NCI-H2227 treated with DMSO at 0.1 percent for 48 hours (cell line): ENCODE data around the gene ATG16L1.

Experiments used
- DNase-seq: peaks from one replicate; lab custom pipeline; 2025; lab: John Stamatoyannopoulos, UW

The ATG16L1 gene

DNA sequence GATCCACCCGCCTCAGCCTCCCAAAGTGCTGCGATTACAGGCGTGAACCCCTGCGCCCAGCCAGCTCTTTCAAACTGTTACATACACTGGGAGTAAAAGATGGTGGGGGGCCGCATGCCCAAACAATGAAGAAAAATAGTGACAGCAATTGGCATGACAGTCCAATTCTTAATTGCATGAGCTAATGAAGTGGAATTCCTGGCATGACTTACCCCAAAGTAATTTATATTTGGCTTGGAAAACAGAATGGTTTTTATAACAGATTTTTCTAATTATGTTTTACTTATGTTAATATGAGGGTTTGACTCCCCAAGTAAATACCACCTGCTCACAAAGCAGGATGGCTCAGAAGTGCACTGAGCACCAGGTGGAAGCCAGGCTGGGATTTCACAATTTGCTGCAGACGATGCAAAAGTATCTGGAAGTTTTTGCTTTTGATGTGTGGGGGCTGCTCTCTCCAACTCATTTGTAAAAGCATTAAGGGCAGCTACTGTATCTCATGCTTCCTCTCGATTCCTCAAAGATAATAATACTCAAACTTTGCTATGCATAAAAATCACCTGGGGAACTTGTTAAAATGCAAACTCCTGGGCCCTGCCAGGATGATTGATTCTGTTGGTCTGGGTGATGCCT is 24.0 kb upstream of the ATG16L1 start:
- no peak for DNase-seq

DNA sequence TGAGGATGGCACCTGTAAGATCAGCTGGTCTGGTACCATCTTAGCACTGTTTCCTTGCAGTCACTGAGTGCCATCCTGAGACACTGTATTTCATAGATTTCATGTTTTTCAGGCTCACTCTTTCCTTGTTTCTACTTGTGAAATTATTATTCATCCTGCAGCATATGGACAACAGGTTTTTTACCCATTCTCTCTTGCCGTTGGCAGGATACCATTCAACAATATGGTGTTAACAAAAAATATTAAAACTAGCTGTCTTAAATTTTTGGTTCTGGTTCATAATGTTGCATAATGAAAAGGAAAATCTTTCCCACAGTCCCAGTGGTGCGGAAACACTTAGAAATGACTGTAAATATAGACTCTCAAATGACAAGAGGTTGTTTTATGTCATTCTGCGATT is 23.1 kb upstream of the ATG16L1 start:
- DNase-seq = no peak

DNA sequence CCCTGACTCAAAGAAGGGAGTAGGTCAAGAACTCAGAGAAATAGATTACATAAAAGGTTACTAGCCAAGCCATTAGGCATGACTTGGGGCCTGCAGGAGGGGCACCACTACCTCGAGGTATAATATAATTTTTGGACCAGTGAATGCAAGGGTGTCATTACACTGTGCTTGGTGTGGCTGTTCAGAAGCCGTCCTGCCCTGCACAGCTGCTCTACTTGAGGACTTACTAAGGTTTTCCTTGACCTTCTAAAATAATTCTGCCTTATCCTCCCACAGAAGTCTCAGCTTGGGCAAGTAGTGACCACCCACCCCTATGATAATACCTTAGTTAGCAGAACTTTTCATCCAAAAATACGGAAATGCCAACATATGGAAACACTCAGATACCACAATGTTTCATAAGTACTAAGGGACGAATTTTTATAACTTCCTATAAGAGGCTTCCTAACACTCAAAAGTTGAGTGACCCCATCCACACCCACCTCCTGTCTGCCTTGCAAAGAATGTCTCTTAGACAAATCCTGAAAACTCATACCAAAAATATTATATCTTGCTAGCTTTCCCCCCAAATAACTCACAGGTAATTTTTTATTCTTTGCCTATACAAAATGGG is 17.7 kb upstream of the ATG16L1 start:
- no peak for DNase-seq

DNA sequence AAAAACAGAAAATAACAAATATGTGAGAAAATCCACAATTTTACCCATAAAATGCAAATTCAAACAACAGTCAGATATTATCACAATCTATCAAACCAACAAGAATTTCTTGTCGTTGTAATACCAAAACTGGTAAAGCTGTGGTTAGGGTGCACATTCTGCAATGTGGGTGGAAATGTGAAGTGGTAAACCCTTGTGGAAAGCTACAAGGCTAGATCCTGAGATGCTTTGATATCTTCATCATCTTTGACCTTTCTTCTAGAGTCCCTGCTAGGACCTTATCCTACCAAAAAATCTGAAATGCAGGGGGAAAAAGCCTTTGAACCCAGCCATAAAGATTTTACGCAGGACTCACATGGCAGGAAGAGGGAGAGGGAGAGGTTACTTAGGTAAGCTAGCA is 17.2 kb upstream of the ATG16L1 start:
- no peak for DNase-seq

DNA sequence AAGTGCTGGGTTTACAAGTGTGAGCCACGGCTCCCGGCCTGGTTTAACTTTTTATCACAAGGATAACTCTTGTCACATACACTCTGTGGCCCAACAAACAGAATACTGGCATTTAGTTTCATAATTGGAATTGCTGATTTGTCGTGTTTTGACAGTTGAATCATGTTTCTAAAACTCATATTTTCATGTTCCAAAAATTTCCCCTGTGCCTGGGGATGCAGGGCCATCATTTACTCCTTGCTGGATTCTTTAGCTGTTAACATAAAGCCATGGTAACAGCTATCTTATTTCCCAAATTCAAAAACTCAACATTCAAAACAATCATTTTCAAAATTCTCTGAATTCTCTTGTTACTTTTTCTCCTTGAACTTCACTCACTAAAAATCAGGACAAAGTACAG is 16.5 kb upstream of the ATG16L1 start:
- no peak for DNase-seq

DNA sequence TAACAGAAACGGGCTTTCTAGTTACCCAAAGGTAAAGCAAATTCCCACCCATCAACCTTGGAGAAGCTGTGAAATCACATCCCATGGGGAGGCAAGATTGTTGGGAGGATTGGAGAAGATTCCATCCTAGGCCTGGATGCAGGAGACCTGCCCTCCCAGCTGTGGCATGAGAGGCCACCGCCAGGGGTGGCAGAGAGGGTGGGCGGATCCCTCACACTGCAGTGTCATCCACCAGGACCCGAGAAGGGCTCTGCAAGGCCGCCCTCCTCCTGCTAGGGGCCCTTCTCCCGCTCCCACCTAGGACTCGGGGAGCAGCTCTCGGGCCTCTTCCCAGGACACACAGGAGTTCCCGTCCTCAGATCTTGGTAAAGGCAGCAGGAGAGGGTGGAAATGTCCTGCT is 15.5 kb upstream of the ATG16L1 start:
- no peak for DNase-seq

DNA sequence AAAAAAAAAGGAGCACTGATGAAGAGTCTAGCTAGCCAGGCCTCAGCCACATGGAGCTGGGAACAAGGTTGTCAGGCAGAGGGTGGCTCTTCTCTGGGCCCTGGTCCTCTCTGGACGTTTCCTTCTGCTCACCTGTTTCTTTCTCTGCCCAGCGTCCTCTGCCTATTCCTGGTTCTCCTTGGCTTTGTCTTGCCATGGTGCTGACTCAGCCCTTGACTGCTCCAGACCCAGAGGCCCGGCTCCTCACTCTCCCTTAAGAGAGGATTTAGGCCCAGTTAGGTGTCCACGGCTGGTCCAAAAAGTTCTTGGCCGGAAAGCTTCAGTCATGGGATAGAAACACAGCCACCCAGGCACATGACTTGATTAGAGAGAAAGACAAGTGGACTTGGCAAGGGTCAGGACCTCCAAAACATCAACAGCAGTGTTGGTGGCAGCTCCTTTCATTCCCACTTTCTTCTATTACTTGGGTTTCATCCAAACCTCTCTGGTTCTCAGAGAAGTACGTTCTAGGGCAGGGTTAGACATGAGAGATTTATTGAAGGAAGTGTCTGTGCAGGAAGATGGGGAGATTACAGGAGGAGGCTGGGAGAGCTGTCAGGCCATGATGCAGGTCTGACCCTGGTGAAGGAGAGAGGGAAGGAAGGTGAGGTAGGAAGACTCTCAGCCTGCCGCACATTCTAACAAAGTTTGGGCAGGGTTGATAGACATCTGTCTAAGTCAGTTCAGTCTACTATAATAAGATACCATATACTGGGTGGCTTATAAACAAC is 14.5 kb upstream of the ATG16L1 start:
- DNase-seq = no peak

DNA sequence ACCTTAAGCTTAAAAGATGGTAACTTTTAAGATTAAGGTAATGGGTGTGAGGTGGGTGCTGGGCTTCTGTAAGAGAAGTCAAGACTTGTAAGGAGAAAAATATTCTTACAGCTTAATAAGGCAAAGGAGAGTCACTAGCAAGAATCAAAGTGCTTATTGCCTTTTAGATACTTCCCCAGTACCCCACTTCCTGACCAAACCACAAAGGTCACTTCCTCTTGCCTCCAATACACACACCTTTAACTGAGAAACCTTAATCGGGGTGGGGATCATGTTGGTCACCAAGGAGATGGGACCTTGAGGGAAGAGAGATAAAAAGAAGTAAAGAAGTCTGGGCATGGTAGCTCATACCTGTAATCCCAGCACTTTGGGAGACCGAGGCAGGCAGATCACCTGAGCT is 10.6 kb upstream of the ATG16L1 start:
- DNase-seq = no peak

DNA sequence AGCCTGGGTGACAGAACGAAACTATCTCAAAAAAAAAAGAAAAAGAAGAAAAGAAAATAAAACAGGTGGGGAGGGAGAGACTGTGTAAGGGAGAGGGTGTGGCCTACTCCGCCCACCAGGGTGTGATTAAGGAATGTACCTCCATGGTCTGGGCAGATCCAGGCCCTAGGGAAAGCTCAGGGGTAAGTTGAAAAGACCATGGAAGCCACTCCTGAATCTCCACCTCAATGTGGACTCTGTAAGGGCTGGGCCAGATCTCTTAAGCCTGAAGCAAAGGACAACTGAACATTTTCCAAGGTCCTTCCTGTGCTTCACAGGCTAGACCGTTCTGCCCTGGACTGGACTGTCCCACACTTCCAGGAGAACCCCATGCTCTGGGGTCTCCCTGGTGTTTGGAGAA is 9.7 kb upstream of the ATG16L1 start:
- DNase-seq = no peak

DNA sequence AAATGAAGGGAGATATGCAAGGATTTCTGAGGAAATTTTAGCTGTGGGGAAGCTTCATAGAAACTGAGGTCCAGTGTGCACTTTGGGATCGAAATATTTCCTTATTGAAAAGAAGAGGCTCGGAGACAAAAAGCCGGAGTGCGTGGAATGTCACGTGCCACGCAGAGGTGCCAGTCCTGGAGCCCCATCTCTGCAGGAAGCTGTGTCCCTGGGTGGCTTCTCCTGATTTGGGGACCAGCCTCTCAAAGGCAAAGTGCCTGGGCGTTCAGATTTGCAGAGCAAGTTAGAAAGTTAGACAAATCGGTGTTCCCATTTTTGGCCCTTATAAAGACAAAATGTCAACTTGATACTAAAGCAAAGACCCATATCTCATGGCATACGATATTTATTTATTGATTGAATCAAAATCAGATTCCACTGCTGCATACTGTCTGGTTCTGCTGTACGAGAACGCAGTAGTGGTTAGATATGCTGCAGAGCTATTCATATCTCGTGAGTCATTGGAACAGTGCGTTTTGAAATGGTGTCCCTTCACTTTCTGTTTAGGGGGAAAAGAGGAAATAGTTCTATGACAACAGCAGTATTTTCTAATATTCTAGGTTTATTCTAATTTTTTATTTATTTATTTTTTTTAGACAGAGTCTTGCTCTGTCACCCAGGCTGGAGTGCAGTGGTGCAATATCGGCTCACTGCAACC is 9.1 kb upstream of the ATG16L1 start:
- DNase-seq = no peak

DNA sequence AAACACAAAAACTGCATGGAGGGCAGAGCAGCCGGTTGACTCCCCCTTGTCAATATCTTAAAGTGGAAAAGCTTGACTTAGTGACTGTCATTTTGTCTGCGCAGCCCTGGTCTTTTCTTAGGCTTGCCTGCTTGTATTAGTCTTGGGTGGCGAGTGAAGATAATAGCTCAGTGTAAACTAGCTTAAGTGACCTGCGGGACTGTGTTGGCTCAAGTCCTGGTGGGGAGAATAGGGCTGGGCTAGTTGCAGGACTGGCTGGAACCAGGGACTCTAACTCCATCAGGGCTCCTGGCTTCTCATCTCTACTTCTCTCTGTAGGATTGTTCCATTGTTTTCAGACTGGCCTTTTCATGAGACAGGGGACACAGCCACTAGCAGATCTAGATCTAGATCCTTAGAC is 8.1 kb upstream of the ATG16L1 start:
- DNase-seq = no peak

DNA sequence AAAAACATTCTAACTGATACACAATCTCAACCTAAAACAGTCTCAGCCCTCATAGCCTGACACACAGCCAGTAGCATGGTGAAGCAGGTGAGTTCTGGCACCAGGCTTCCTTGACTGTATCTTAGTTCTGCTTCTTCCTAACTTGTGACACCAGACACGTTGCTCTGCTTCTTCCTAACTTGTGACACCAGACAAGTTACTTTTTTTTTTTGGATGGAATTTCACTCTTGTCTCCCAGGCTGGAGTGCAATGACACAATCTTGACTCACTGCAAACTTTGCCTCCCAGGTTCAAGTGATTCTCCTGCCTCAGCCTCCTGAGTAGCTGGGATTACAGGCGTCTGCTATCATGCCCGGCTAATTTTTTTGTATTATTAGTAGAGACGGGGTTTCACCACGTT is 6.7 kb upstream of the ATG16L1 start:
- no peak for DNase-seq

DNA sequence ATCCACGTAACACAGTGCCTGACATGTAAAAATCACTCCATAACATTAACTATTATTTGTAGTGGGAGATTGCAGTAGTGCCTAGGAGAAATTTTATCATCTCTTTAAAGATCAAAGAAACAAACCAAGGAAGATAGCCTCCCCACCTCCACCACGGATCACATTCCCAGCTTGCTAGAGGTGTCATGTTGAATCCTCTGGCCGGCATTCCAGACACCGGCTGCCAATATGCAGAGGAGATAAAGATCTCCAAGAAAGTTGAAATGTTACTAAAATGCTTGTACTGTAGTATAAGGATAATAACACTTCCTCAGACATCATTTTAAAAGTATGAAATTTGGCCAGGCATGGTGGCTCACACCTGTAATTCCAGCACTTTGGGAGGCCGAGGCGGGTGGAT is 6.1 kb upstream of the ATG16L1 start:
- no peak for DNase-seq

DNA sequence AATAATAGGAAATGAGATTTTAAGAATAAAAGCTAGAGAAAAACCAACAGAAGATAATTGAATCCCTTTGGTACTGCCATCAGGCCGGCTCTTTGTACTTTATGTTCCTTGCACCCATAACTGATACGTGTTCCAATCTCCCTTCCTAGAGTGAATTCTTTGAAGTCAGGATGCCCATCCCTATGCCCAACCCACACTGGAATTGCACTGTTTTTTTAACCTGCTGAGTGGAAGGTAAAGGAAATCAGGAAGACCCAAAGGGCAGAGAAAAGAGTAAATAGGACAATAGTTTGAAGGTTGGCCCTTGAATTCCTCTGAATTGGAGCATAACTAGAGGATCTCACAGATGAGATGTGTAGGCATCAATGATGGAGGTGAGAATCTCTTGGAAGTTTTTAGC is 4.4 kb upstream of the ATG16L1 start:
- no peak for DNase-seq

DNA sequence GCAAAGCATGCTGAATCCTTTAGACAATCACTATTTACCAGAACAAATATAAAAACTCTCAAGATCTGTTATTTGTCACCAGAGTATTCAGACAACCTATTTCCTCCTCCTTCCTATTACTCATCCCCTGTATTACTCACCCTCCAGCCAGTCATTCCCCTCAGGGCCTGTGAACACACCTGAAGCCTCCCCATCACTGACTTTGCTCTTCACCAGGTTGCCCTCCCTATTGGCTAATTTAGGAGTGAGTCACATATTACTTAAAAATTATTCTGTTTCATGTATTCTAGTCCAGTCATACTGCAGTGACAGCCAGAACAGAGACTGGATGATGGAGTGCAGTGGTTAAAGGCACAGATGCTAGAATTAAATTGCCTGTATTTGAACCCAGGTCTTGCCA is 3.7 kb upstream of the ATG16L1 start:
- no peak for DNase-seq

DNA sequence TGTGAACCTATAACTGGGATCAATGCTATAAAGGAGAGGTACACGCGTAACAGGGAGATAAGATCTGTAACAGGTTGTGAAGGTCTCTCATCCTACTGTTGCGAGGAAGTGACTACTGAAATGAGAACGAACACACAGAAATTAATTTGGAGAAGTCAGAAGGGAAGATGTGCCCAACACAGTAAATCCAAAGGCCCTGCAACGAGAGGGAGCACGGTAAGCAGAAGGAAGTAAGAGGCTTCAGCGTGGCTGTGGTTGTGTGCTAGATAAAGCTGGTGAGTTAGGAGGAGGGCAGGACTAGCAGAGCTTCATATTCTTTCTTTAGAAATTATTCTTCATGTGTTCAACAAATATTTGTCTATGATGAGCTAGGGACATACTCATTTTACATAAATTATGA is 2.5 kb upstream of the ATG16L1 start:
- DNase-seq = no peak

DNA sequence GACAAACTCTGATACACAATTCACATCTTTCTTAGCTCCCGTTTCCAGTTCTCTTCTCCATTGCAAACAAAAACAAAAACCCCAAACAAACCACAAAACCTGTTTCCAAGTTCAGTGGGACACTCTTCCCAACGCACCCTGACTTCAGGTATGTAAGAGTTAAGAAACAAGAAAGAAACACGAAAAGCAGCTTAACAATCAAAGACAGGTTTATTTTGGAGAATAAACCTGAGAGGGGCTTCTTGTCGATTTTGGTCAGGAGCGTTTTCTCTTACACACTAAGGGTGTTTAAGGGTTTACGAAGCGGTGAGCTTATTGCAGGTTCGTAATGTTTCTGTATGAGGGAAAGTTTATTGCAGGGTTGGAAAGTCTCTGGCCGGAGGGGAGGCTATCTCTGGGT is 905 bp upstream of the ATG16L1 start:
- DNase-seq = no peak

DNA sequence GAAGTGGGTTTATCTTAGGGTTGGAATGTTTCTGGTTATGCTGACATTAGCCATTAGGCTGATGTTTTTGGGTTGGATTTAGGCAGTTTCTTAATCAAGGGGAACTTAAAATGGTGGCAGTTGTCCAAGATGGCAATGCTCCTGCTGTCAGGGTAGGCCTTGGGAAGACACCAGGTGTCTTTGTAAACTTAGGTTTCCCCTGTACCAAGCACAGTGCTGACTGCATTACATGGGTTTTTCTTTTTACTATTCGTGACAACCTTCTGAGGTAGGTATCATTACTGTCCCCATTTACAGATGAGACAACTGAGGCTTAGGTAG is 528 bp upstream of the ATG16L1 start:
- no peak for DNase-seq

DNA sequence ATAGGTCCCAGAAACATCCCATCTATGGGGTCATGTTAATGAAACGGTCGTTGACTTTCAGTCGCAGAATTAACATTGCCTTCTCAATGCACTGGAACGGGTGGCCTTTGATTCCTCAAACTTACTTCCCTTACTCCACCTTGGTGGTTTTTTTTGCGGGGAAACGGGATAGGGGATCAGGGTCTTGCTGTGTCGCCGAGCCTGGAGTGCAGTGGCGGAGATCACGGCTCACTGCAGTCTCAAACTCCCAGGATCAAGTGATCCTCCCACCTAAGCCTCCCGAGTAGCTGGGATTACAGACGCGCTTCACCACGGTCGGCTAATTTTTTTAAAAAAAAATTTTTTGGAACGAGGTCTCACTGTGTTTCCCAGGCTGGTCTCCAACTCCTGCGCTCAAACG is 754 bp downstream of the ATG16L1 start:
- no peak for DNase-seq

DNA sequence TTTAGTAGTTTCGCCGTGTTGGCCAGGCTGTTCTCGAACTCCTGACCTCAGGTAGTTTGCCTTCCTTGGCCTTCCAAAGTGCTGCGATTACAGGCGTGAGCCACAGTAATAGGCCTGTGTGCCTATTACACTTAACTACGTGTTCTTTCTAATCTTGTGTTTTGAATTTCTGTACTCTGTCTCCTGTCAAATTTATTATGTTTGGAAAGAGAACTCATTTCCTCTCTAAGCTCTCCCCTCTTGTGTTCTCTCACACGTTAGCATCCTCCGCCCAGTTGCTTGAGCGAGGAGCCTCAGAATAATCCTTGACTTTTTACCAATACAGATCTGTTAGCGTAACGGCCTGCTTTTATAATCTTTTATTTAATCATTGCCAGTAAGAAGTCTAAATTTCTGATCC is 3.7 kb downstream of the ATG16L1 start:
- DNase-seq = no peak

DNA sequence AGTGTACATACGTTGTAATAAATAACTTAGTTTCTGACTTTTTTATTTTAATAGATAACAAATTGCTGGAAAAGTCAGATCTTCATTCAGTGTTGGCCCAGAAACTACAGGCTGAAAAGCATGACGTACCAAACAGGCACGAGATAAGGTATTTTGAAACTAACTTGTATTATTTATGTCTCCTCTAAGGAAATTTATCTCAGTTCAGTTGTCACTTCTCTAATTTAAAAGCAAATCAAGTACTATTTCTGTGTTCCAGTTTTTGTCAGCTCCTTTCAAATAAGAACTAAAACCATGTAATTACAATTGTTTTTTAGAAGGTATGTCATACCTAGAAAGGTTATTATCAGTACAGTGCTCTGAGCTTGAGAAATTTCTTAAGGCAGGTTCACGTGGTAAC is 4.6 kb downstream of the ATG16L1 start:
- no peak for DNase-seq

DNA sequence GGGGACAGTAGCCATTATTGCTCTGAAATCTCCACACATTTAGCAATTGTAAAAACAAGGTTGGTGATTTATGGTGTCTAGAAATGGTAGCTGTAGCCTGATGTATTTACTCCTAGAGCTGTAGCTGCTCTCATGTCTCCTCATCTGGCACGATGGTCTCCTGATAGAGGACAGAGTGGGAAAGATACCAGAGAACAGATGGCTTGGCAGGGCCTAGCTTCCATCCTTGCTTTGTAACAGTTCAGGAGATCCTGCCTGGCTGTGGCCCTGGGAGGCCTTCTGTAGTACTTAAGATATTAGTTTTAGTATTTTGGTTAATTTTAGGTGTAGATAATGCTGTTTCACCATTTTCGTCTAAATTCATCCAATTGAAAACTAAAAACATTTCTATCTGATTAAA is 6.7 kb downstream of the ATG16L1 start:
- DNase-seq = no peak

DNA sequence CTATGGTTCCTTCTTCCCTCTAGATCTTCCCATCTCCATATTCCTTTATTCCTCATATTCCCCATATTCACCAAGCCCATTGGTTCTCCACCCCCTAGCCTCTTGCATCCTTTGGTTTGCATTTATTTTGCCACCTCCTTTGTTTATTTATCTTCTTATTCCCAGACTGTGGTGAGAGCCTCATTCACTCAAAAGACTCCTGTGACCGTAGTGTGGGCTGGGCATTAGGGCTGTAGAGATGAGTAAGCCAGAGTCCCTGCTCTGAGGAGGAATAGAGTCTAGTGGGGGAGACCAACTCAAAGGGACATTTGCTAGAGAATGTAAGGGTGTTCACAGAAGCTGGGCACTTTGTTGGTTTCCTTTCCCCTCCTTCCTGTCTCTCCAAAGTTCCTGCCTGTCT is 8.3 kb downstream of the ATG16L1 start:
- DNase-seq = no peak
